GM21825 (cell line): ENCODE measurements around the gene ASH1L.
"Not testable (repeated sequence)": the region's sequence is repeated elsewhere in the genome, so short reads cannot be mapped to it uniquely, and the experiment has no call there.

ENCODE experiments used
- ATAC-seq: cut with Tn5 transposase; IDR thresholded peaks from one replicate; pipeline ENCODE4 v1.9.1; 2021; ENCODE audit warnings: mild to moderate bottlenecking, moderate library complexity; ENCODE audit not compliant: unreplicated experiment

The ASH1L gene

GRCh38 chr1:155499953-155500639 is 62.5 kb downstream of the ASH1L start:
- no peak for ATAC-seq

- ATAC-seq, result no peak
These were observed 63.3 kb downstream of the ASH1L start for GRCh38 chr1:155499263-155499662.

GRCh38 chr1:155493595-155493994 is 69.0 kb downstream of the ASH1L start:
- not testable (repeated sequence) for ATAC-seq

- not testable (repeated sequence) for ATAC-seq
These were observed 74.2 kb downstream of the ASH1L start for GRCh38 chr1:155488419-155488818.

GRCh38 chr1:155487541-155487940 is 75.1 kb downstream of the ASH1L start:
- ATAC-seq, result no peak

GRCh38 chr1:155486952-155487351 is 75.7 kb downstream of the ASH1L start:
- ATAC-seq, result not testable (repeated sequence)

- ATAC-seq, result no peak
These were observed 76.7 kb downstream of the ASH1L start for GRCh38 chr1:155485945-155486344.

GRCh38 chr1:155485222-155485621 is 77.4 kb downstream of the ASH1L start:
- no peak for ATAC-seq

- no peak for ATAC-seq
These were observed 80.8 kb downstream of the ASH1L start for GRCh38 chr1:155481741-155482241.

- no peak for ATAC-seq
These were observed 83.4 kb downstream of the ASH1L start for GRCh38 chr1:155479205-155479604.

- no peak for ATAC-seq
These were observed 84.2 kb downstream of the ASH1L start for GRCh38 chr1:155478270-155478852.

- ATAC-seq, result no peak
These were observed 88.5 kb downstream of the ASH1L start for GRCh38 chr1:155474146-155474545.

- no peak for ATAC-seq
These were observed 89.3 kb downstream of the ASH1L start for GRCh38 chr1:155473151-155473821.

GRCh38 chr1:155472491-155473083 is 90.0 kb downstream of the ASH1L start:
- no peak for ATAC-seq

- no peak for ATAC-seq
These were observed 90.7 kb downstream of the ASH1L start for GRCh38 chr1:155471891-155472290.

GRCh38 chr1:155471026-155471425 is 91.6 kb downstream of the ASH1L start:
- ATAC-seq, result no peak

- ATAC-seq, result no peak
These were observed 95.6 kb downstream of the ASH1L start for GRCh38 chr1:155466996-155467395.

- no peak for ATAC-seq
These were observed 96.0 kb downstream of the ASH1L start for GRCh38 chr1:155466617-155466972.

- no peak for ATAC-seq
These were observed 98.5 kb downstream of the ASH1L start for GRCh38 chr1:155463865-155464650.

- no peak for ATAC-seq
These were observed 104.5 kb downstream of the ASH1L start for GRCh38 chr1:155458111-155458510.

- no peak for ATAC-seq
These were observed 105.3 kb downstream of the ASH1L start for GRCh38 chr1:155457266-155457665.
